SK-N-SH (cell line): ENCODE results near the gene SNU13. TPM values are rescaled to one million over a fixed set of nuclear protein-coding genes. Genes with fewer than 3 reads are reported as not detected.

ENCODE experiments used
- CTCF ChIA-PET: fragments of 300-600, 350-600 bp; formaldehyde crosslinking; extraction: SDS; loops from one replicate; lab custom pipeline; 2021; lab: Yijun Ruan, JAX
- POLR2A ChIA-PET: fragments of 350-600 bp; sonication (Branson Sonifier 250); formaldehyde crosslinking; extraction: SDS; loops from one replicate; lab custom pipeline; 2020; ENCODE audit warnings: antibody characterized with exemption, inconsistent platforms; lab: Yijun Ruan, JAX
- DNase-seq: peaks from one replicate; pipeline ENCODE4 v3.0.0; 2012
- H2AFZ ChIP-seq: fragments of 200-600 bp; sonication (generic); 2 replicates; pipeline ENCODE4 v1.8.1; 2016; ENCODE audit warnings: antibody characterized with exemption, mild to moderate bottlenecking, low read depth
- H3F3A ChIP-seq: fragments of 200-600 bp; sonication (generic); replicated peaks from 2 replicates; pipeline ENCODE3; 2016; ENCODE audit warnings: antibody characterized with exemption, mild to moderate bottlenecking; ENCODE audit not compliant: insufficient read depth
- H3K27ac ChIP-seq, 2 experiments: fragments of 200-500 bp in 1 of 2; fragments of 200-600 bp in 1 of 2; sonication (Bioruptor generic) in 1 of 2; sonication (generic), shearing (Covaris generic) in 1 of 2; 2 replicates each; pipeline versions ENCODE4 v1.5.1 to v1.6.1; 2014 to 2016; ENCODE audit warnings: low read depth in 2 of 2, inconsistent platforms in 1 of 2, low read length in 1 of 2, mild to moderate bottlenecking in 1 of 2, mixed read lengths in 1 of 2
- H3K27me3 ChIP-seq: fragments of 200-600 bp; sonication (generic), shearing (Covaris generic); 2 replicates; pipeline ENCODE4 v1.6.1; 2016; ENCODE audit warnings: mixed run types; ENCODE audit not compliant: insufficient read depth
- H3K36me3 ChIP-seq, 2 experiments: fragments of 200-500 bp in 1 of 2; fragments of 200-600 bp in 1 of 2; sonication (Bioruptor generic) in 1 of 2; sonication (generic) in 1 of 2; replicated peaks in 1 of 2; 2 replicates each; pipeline versions ENCODE3 to v1.5.1; 2014 to 2016; ENCODE audit warnings: low read length in 1 of 2, mild to moderate bottlenecking in 1 of 2; ENCODE audit not compliant: insufficient read depth in 2 of 2, control insufficient read depth in 1 of 2
- H3K4me1 ChIP-seq, 2 experiments: fragments of 200-500 bp in 1 of 2; fragments of 200-600 bp in 1 of 2; sonication (Bioruptor generic) in 1 of 2; sonication (generic), shearing (Covaris generic) in 1 of 2; 2 replicates each; pipeline versions ENCODE4 v1.5.1 to v1.6.1; 2014 to 2016; ENCODE audit warnings: low read depth in 1 of 2, low read length in 1 of 2, mixed run types in 1 of 2; ENCODE audit not compliant: insufficient read depth in 2 of 2, control insufficient read depth in 1 of 2
- H3K4me2 ChIP-seq: fragments of 200-600 bp; sonication (generic), shearing (Covaris generic); 2 replicates; pipeline ENCODE4 v1.6.1; 2017; ENCODE audit warnings: mixed run types
- H3K4me3 ChIP-seq, 2 experiments: fragments of 200-500 bp in 1 of 2; fragments of 200-600 bp in 1 of 2; sonication (Bioruptor generic) in 1 of 2; sonication (generic), shearing (Covaris generic) in 1 of 2; 2 replicates each; pipeline versions ENCODE4 v1.5.1 to v1.8.1; 2014 to 2016; ENCODE audit warnings: low read depth in 2 of 2, inconsistent platforms in 1 of 2, low read length in 1 of 2, mild to moderate bottlenecking in 1 of 2, mixed read lengths in 1 of 2, moderate library complexity in 1 of 2
- H3K79me2 ChIP-seq: fragments of 200-600 bp; sonication (generic); 2 replicates; pipeline ENCODE4 v1.8.1; 2017; ENCODE audit warnings: mild to moderate bottlenecking; ENCODE audit not compliant: insufficient read depth
- H3K9ac ChIP-seq: fragments of 200-600 bp; sonication (generic); 2 replicates; pipeline ENCODE4 v1.6.1; 2017; ENCODE audit warnings: mixed run types
- H3K9me2 ChIP-seq: fragments of 200-600 bp; sonication (generic); 2 replicates; pipeline ENCODE4 v1.6.1; 2017; ENCODE audit warnings: mixed run types
- H3K9me3 ChIP-seq: fragments of 200-600 bp; sonication (generic); 2 replicates; pipeline ENCODE4 v1.6.1; 2017; ENCODE audit warnings: mixed run types, mild to moderate bottlenecking, moderate library complexity
- H4K20me1 ChIP-seq: fragments of 200-600 bp; sonication (generic); 2 replicates; pipeline ENCODE4 v1.6.1; 2017; ENCODE audit warnings: mild to moderate bottlenecking, mixed run types; ENCODE audit not compliant: insufficient read depth
- CHD2 ChIP-seq: fragments of 150-350 bp; IDR thresholded peaks from 2 replicates; pipeline ENCODE4 v1.6.1; 2018; ENCODE audit warnings: low read length; ENCODE audit not compliant: partially characterized antibody
- ELF1 ChIP-seq: IDR thresholded peaks from 2 replicates; pipeline ENCODE4 v1.4.0; 2012
- EP300 ChIP-seq, 2 experiments: IDR thresholded peaks; 2 replicates each; pipeline versions ENCODE4 v1.4.0 to v1.6.1; 2012; ENCODE audit warnings: borderline replicate concordance in 1 of 2, low read depth in 1 of 2, low read length in 1 of 2
- EZH2phosphoT487 ChIP-seq: fragments of 200-600 bp; sonication (generic); IDR thresholded peaks from 2 replicates; pipeline ENCODE4 v1.6.1; 2017; ENCODE audit warnings: low read depth, mixed run types, mild to moderate bottlenecking, antibody characterized with exemption, moderate library complexity, borderline replicate concordance
- MEF2A ChIP-seq: IDR thresholded peaks from 2 replicates; pipeline ENCODE4 v1.4.0; 2012; ENCODE audit warnings: low read depth, borderline replicate concordance
- NFIC ChIP-seq: IDR thresholded peaks from 2 replicates; pipeline ENCODE4 v1.4.0; 2012; ENCODE audit warnings: borderline replicate concordance
- POLR2AphosphoS5 ChIP-seq: IDR thresholded peaks from 2 replicates; pipeline ENCODE4 v1.6.1; 2012; ENCODE audit warnings: low read depth, low read length
- RFX5 ChIP-seq: IDR thresholded peaks from 2 replicates; pipeline ENCODE4 v1.6.1; 2012; ENCODE audit warnings: mild to moderate bottlenecking, improper control_type of control experiment, low read length
- YY1 ChIP-seq: IDR thresholded peaks from 2 replicates; pipeline ENCODE4 v1.4.0; 2012; ENCODE audit warnings: low read depth, mild to moderate bottlenecking
- WGBS: methylation state at CpG from one replicate; pipeline ENCODE4 v1.1.6; 2017; ENCODE audit warnings: low lambda C conversion rate; 5-methylcytosine and 5-hydroxymethylcytosine counted together
- polyA plus RNA-seq, 3 experiments: library from polyadenylated mRNA; depleted of rRNA; stranded (reverse); fragments of >200 nt; gene quantifications; 2 replicates each; pipeline ENCODE4 v1.2.3, GENCODE V29; 2012
- TF ChIP-seq, protein P1 (sequence below): fragments of 150-350 bp; IDR thresholded peaks from 2 replicates; pipeline ENCODE4 v1.6.1; 2016; ENCODE audit warnings: mild to moderate bottlenecking, low read depth, low read length
- TF ChIP-seq, protein P2 (sequence below): IDR thresholded peaks from 2 replicates; pipeline ENCODE4; 2012
- TF ChIP-seq, protein P3 (sequence below): fragments of 200-600 bp; sonication (generic); IDR thresholded peaks from 2 replicates; pipeline ENCODE4 v1.6.1; 2017; ENCODE audit warnings: antibody characterized with exemption, mild to moderate bottlenecking, moderate library complexity
- TF ChIP-seq, protein P4 (sequence below): IDR thresholded peaks from 2 replicates; pipeline ENCODE4 v1.4.0; 2012; ENCODE audit warnings: low read depth, borderline replicate concordance
- TF ChIP-seq, protein P5 (sequence below): IDR thresholded peaks from 2 replicates; pipeline ENCODE4 v1.6.1; 2012; ENCODE audit warnings: mild to moderate bottlenecking, low read depth, low read length, moderate library complexity
- TF ChIP-seq, protein P6 (sequence below): fragments of 150-350 bp; IDR thresholded peaks from 2 replicates; pipeline ENCODE4 v1.6.1; 2017; ENCODE audit warnings: antibody characterized with exemption, low read length, low read depth, borderline replicate concordance

The SNU13 gene
- polyA plus RNA-seq, 1 of the 3 experiments (the other 2 are of a cell fraction): 282 TPM

DNA sequence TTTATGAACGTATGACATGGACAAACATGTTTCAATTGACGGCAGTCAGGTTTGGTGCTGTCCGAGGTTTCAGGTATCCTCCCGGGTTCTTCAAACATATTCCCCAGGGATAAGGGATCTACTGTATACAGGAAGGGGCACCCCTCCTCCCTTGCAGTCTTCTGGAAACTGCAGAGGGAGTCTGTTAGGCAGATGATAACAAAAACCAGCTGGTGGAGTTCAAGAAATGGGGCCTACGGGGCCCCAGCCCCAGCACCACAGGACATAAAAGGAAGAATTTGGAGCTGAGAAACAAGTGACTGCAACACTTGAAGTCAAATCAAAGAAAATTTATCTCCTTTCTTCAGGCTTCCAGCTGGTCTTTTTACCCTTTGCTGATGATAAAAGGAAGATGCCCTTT, 32.1 kb downstream of the SNU13 start:
- Histone ChIP-seq H3F3A (no peaks in the 10 kb centered on the region), H3K4me1 (no peaks in the 10 kb centered on the region), H3K27me3 (no peaks in the 10 kb centered on the region), H3K27ac (no peak overlapping the region), H3K4me3 (no peak overlapping the region), H3K36me3 (peaks cover 22 to 47% of the 10 kb centered on the region in 2 experiments), H3K79me2 (0 out of 2 replicates have a peak, but pooled peaks cover 4% of the 10 kb centered on the region), H3K9ac (no peak overlapping the region), H4K20me1 (no peaks in the 10 kb centered on the region), H3K9me2 (no peaks in the 10 kb centered on the region), H3K4me2 (no peak overlapping the region), H3K9me3 (no peaks in the 10 kb centered on the region), H2AFZ (no peak overlapping the region)
- ChIA-PET POLR2A (no interaction called here), CTCF (no interaction called here)
- no peak for TF ChIP-seq MEF2A
- TF ChIP-seq, protein P1, sequence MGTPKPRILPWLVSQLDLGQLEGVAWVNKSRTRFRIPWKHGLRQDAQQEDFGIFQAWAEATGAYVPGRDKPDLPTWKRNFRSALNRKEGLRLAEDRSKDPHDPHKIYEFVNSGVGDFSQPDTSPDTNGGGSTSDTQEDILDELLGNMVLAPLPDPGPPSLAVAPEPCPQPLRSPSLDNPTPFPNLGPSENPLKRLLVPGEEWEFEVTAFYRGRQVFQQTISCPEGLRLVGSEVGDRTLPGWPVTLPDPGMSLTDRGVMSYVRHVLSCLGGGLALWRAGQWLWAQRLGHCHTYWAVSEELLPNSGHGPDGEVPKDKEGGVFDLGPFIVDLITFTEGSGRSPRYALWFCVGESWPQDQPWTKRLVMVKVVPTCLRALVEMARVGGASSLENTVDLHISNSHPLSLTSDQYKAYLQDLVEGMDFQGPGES: no peak
- no peak for TF ChIP-seq RFX5
- TF ChIP-seq, protein P2, sequence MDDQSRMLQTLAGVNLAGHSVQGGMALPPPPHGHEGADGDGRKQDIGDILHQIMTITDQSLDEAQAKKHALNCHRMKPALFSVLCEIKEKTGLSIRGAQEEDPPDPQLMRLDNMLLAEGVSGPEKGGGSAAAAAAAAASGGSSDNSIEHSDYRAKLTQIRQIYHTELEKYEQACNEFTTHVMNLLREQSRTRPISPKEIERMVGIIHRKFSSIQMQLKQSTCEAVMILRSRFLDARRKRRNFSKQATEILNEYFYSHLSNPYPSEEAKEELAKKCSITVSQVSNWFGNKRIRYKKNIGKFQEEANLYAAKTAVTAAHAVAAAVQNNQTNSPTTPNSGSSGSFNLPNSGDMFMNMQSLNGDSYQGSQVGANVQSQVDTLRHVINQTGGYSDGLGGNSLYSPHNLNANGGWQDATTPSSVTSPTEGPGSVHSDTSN: no peak
- DNase-seq: no peak
- 82% methylated on average over 5 of the region's 5 CpGs for WGBS

DNA sequence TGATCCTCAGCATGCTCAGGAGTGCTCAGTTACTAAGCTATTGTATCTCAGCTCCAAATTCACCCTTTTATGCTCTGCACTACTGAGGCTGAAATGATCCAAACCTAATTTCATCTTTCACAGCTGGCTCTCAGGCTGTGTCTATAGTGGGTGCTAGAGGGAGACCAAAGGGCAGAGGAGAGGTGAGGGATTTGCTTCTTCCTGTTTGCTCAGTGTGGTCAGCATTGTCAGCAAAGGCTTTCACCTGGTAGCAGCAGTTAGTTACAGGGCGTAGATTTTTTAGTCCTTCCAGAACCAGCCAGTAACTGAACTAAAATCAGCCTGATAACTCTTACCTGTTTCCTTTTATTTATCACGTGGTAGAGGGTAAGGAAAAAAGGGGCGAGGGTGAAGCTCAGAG, 34.3 kb downstream of the SNU13 start:
- Histone ChIP-seq H3K27ac (no peak overlapping the region), H3K27me3 (no peaks in the 10 kb centered on the region), H3K9me2 (no peaks in the 10 kb centered on the region), H2AFZ (no peak overlapping the region), H3K4me3 (no peak overlapping the region), H3K9me3 (no peaks in the 10 kb centered on the region), H3K9ac (no peak overlapping the region), H3K36me3 (peaks cover 24 to 35% of the 10 kb centered on the region in 2 experiments), H4K20me1 (no peaks in the 10 kb centered on the region), H3K4me1 (no peaks in the 10 kb centered on the region), H3F3A (no peaks in the 10 kb centered on the region), H3K79me2 (peaks cover 4% of the 10 kb centered on the region; the same call in 1 of the 2 replicates), H3K4me2 (no peak overlapping the region)
- DNase-seq: no peak
- TF ChIP-seq CHD2: no peak
- TF ChIP-seq EZH2phosphoT487: no peak
- no peak for TF ChIP-seq ELF1
- TF ChIP-seq NFIC: no peak
- TF ChIP-seq, protein P3, sequence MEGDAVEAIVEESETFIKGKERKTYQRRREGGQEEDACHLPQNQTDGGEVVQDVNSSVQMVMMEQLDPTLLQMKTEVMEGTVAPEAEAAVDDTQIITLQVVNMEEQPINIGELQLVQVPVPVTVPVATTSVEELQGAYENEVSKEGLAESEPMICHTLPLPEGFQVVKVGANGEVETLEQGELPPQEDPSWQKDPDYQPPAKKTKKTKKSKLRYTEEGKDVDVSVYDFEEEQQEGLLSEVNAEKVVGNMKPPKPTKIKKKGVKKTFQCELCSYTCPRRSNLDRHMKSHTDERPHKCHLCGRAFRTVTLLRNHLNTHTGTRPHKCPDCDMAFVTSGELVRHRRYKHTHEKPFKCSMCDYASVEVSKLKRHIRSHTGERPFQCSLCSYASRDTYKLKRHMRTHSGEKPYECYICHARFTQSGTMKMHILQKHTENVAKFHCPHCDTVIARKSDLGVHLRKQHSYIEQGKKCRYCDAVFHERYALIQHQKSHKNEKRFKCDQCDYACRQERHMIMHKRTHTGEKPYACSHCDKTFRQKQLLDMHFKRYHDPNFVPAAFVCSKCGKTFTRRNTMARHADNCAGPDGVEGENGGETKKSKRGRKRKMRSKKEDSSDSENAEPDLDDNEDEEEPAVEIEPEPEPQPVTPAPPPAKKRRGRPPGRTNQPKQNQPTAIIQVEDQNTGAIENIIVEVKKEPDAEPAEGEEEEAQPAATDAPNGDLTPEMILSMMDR: no peak
- no peak for TF ChIP-seq RFX5
- no peak for TF ChIP-seq POLR2AphosphoS5
- TF ChIP-seq, protein P4, sequence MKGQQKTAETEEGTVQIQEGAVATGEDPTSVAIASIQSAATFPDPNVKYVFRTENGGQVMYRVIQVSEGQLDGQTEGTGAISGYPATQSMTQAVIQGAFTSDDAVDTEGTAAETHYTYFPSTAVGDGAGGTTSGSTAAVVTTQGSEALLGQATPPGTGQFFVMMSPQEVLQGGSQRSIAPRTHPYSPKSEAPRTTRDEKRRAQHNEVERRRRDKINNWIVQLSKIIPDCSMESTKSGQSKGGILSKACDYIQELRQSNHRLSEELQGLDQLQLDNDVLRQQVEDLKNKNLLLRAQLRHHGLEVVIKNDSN: no peak
- no peak for TF ChIP-seq YY1
- no peak for TF ChIP-seq EP300 (IDR thresholded peaks at IDR 0.05; ENCODE audit: borderline replicate concordance in 1 of 2, low read depth in 1 of 2, low read length in 1 of 2)
- TF ChIP-seq, protein P5, sequence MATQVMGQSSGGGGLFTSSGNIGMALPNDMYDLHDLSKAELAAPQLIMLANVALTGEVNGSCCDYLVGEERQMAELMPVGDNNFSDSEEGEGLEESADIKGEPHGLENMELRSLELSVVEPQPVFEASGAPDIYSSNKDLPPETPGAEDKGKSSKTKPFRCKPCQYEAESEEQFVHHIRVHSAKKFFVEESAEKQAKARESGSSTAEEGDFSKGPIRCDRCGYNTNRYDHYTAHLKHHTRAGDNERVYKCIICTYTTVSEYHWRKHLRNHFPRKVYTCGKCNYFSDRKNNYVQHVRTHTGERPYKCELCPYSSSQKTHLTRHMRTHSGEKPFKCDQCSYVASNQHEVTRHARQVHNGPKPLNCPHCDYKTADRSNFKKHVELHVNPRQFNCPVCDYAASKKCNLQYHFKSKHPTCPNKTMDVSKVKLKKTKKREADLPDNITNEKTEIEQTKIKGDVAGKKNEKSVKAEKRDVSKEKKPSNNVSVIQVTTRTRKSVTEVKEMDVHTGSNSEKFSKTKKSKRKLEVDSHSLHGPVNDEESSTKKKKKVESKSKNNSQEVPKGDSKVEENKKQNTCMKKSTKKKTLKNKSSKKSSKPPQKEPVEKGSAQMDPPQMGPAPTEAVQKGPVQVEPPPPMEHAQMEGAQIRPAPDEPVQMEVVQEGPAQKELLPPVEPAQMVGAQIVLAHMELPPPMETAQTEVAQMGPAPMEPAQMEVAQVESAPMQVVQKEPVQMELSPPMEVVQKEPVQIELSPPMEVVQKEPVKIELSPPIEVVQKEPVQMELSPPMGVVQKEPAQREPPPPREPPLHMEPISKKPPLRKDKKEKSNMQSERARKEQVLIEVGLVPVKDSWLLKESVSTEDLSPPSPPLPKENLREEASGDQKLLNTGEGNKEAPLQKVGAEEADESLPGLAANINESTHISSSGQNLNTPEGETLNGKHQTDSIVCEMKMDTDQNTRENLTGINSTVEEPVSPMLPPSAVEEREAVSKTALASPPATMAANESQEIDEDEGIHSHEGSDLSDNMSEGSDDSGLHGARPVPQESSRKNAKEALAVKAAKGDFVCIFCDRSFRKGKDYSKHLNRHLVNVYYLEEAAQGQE: no peak
- TF ChIP-seq, protein P6, sequence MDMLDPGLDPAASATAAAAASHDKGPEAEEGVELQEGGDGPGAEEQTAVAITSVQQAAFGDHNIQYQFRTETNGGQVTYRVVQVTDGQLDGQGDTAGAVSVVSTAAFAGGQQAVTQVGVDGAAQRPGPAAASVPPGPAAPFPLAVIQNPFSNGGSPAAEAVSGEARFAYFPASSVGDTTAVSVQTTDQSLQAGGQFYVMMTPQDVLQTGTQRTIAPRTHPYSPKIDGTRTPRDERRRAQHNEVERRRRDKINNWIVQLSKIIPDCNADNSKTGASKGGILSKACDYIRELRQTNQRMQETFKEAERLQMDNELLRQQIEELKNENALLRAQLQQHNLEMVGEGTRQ: no peak
- 100% methylated on average over 3 of the region's 3 CpGs for WGBS
- POLR2A ChIA-PET: no interaction called here
- CTCF ChIA-PET: interaction anchor here (2.2 kb wide), 1 partner anchor 11 kb away, joined by 7 read pairs; no protein-coding TSS in a partner anchor
